ENCODE measurements around the gene CDH4. TPM values are rescaled to one million over a fixed set of nuclear protein-coding genes. Genes with fewer than 3 reads are reported as not detected.

The CDH4 gene
- total and polyA plus RNA-seq, 9 of the 15 experiments (the other 6 are each of a cell fraction or from before 2014, with no cell fraction given) = 0.04 TPM; not detected in 8

- in situ Hi-C loops (cut with MboI) = no loop called here
- Histone ChIP-seq H3K9me3 (replicated peaks; ENCODE audit: control insufficient read depth, insufficient read depth, low read depth, low read length) (no peaks in the 10 kb centered on the region), H3K27ac (ENCODE audit: extremely low read depth, low read depth, low read length) (no peak overlapping the region), H3K4me2 (ENCODE audit: insufficient read depth, low read length) (no peak overlapping the region), H4K20me1 (replicated peaks; ENCODE audit: control insufficient read depth, insufficient read depth, low read length) (no peaks in the 10 kb centered on the region), H3K36me3 (ENCODE audit: control insufficient read depth, insufficient read depth, low read length) (no peaks in the 10 kb centered on the region), H2AFZ (ENCODE audit: low read depth, low read length) (no peak overlapping the region), H3K9ac (ENCODE audit: insufficient read depth in 1 of 2, low read depth in 2 of 2, low read length in 2 of 2) (no peak overlapping the region), H3K9me1 (ENCODE audit: control insufficient read depth, insufficient read depth, low read length) (no peaks in the 10 kb centered on the region), H3K4me1 (replicated peaks in 1 of 2; ENCODE audit: control insufficient read depth in 2 of 2, insufficient read depth in 2 of 2, low read length in 2 of 2) (peaks cover 0 to 5% of the 10 kb centered on the region in 2 experiments; a peak in 1 of 5 replicates), H3K79me2 (ENCODE audit: control insufficient read depth, insufficient read depth, low read length) (no peaks in the 10 kb centered on the region), H3K27me3 (ENCODE audit: control insufficient read depth in 2 of 2, insufficient read depth in 2 of 2, low read length in 2 of 2) (peaks cover 6 to 26% of the 10 kb centered on the region in 2 experiments; a peak in 3 of 5 replicates), H3K4me3 (no peak overlapping the region)
- intact Hi-C loops (cut with micrococcal nuclease) = no loop called here
- FAIRE-seq (no peak), DNase-seq (ENCODE audit: extremely low read depth in 1 of 4, low spot score in 3 of 4) (no peak), ATAC-seq (no peak)
- ChIA-PET CTCF (ENCODE audit: low intra/inter-chr PET ratio) (no interaction called here), POLR2A (interaction anchor here (0.6 kb wide), 1 partner anchor 48 kb away, joined by 3 read pairs; no protein-coding TSS in a partner anchor)
- BruUV-seq (replicated peaks) = no TSS peak
- WGBS (ENCODE audit: insufficient coverage, low coverage, missing lambda C conversion rate) = 6% methylated on average over 8 of the region's 16 CpGs
- TF ChIP-seq ARHGAP35 (IDR thresholded peaks at IDR 0.05; ENCODE audit: partially characterized antibody) = no peak
- no peak for TF ChIP-seq ZNF197 (CRISPR knock-in tag; IDR thresholded peaks at IDR 0.05; ENCODE audit: low read depth)
- TF ChIP-seq MAZ (CRISPR knock-in tag; conservative IDR thresholded peaks at IDR 0.05 in 1 of 2, IDR thresholded peaks at IDR 0.05 in 1 of 2) = no peak
- TF ChIP-seq ZNF592 (IDR thresholded peaks at IDR 0.05) = no peak
- no peak for TF ChIP-seq TSHZ1 (CRISPR knock-in tag; IDR thresholded peaks at IDR 0.05)
- no peak for TF ChIP-seq PCBP2 (IDR thresholded peaks at IDR 0.05; ENCODE audit: low read depth, low read length, poor library complexity, severe bottlenecking)
- TF ChIP-seq E2F6 (IDR thresholded peaks at IDR 0.05; ENCODE audit: borderline replicate concordance in 1 of 2, extremely low read depth in 1 of 2, insufficient read depth in 1 of 2, insufficient read length in 1 of 2, low read depth in 1 of 2, low read length in 1 of 2, poor library complexity in 1 of 2, severe bottlenecking in 1 of 2) = no peak
- TF ChIP-seq FOXM1 (IDR thresholded peaks at IDR 0.05; ENCODE audit: low read depth) = no peak
- no peak for TF ChIP-seq FOXM1 (CRISPR knock-in tag; IDR thresholded peaks at IDR 0.05; ENCODE audit: low read depth)
Measured at GRCh38 chr20:61580958-61581824, 329.1 kb downstream of the CDH4 start.
